ENCODE data around the gene ESRRG.
"Not testable (repeated sequence)": the region's sequence is repeated elsewhere in the genome, so short reads cannot be mapped to it uniquely, and the experiment has no call there.

The ESRRG gene

GRCh38 chr1:216710055-216710454 lies 13.2 kb downstream of the ESRRG start:
- no peak for TF ChIP-seq CTCF (IDR thresholded peaks at IDR 0.05; ENCODE audit: low read depth, low read length, missing control alignments)
- H3K4me3 ChIP-seq (replicated peaks; ENCODE audit: low read depth, low read length), result no peak overlapping the region
- DNase-seq (ENCODE audit: extremely low read depth, low read depth), result no peak

GRCh38 chr1:216705676-216706075 lies 17.6 kb downstream of the ESRRG start:
- H3K4me3 ChIP-seq (replicated peaks; ENCODE audit: low read depth, low read length), result no peak overlapping the region
- TF ChIP-seq CTCF (IDR thresholded peaks at IDR 0.05; ENCODE audit: low read depth, low read length, missing control alignments), result no peak
- no peak for DNase-seq (ENCODE audit: extremely low read depth, low read depth)

- not testable (repeated sequence) for H3K4me3 ChIP-seq (replicated peaks; ENCODE audit: low read depth, low read length); DNase-seq (ENCODE audit: extremely low read depth, low read depth)
These were observed 19.2 kb downstream of the ESRRG start for GRCh38 chr1:216704065-216704464.

- DNase-seq (ENCODE audit: extremely low read depth, low read depth), result no peak
- no peak overlapping the region for H3K4me3 ChIP-seq (replicated peaks; ENCODE audit: low read depth, low read length)
- no peak for TF ChIP-seq CTCF (IDR thresholded peaks at IDR 0.05; ENCODE audit: low read depth, low read length, missing control alignments)
These were observed 21.1 kb downstream of the ESRRG start for GRCh38 chr1:216702170-216702569.

- no peak for TF ChIP-seq CTCF (IDR thresholded peaks at IDR 0.05; ENCODE audit: low read depth, low read length, missing control alignments)
- no peak for DNase-seq (ENCODE audit: extremely low read depth, low read depth)
- H3K4me3 ChIP-seq (replicated peaks; ENCODE audit: low read depth, low read length), result no peak overlapping the region
These were observed 22.4 kb downstream of the ESRRG start for GRCh38 chr1:216700779-216701178.

- no peak for TF ChIP-seq CTCF (IDR thresholded peaks at IDR 0.05; ENCODE audit: low read depth, low read length, missing control alignments)
- no peak overlapping the region for H3K4me3 ChIP-seq (replicated peaks; ENCODE audit: low read depth, low read length)
- no peak for DNase-seq (ENCODE audit: extremely low read depth, low read depth)
These were observed 31.5 kb downstream of the ESRRG start for GRCh38 chr1:216691710-216692109.

- no peak for TF ChIP-seq CTCF (IDR thresholded peaks at IDR 0.05; ENCODE audit: low read depth, low read length, missing control alignments)
- H3K4me3 ChIP-seq (replicated peaks; ENCODE audit: low read depth, low read length), result no peak overlapping the region
- DNase-seq (ENCODE audit: extremely low read depth, low read depth), result no peak
These were observed 32.6 kb downstream of the ESRRG start for GRCh38 chr1:216690603-216691002.
